HCT116 (cell line): ENCODE measurements around the gene LRRC3. TPM values are rescaled to one million over a fixed set of nuclear protein-coding genes. Genes with fewer than 3 reads are reported as not detected.

Experiments used
- ATAC-seq: fragments of 200-7000 bp; cut with Tn5 transposase; 2 replicates; pipeline ENCODE4 v1.9.1; 2020; ENCODE audit warnings: mild to moderate bottlenecking, moderate library complexity
- BruUV-seq: library from RNA; stranded (reverse); fragments of 400-500 nt; replicated peaks from 2 replicates; lab custom pipeline; 2021; lab: Mats Ljungman, UMichigan
- CTCF ChIA-PET: fragments of 300-600 bp; sonication (Branson Sonifier 250); formaldehyde crosslinking; loops from one replicate; lab custom pipeline; 2021; ENCODE audit warnings: antibody characterized with exemption; lab: Charles Lee
- POLR2A ChIA-PET: fragments of 300-600, 350-600 bp; sonication (Branson Sonifier 250); formaldehyde crosslinking; loops from one replicate; lab custom pipeline; 2021; ENCODE audit warnings: antibody characterized with exemption; lab: Charles Lee
- RAD21 ChIA-PET, 2 experiments: fragments of 300-600 bp; sonication (Branson Sonifier 250); formaldehyde crosslinking; loops; one replicate each; lab custom pipeline; 2023; ENCODE audit warnings: low total read pairs in 2 of 2; ENCODE audit not compliant: uncharacterized antibody in 2 of 2, unreplicated experiment in 2 of 2, low non-redundant PET in 1 of 2; lab: Charles Lee
- DNase-seq: peaks from one replicate; pipeline ENCODE4 v3.0.0-alpha.2; 2010; ENCODE audit warnings: low read depth, low spot score
- H2AFZ ChIP-seq: fragments of 200-600 bp; shearing (Covaris generic), sonication (generic); 2 replicates; pipeline ENCODE4 v1.6.1; 2017; ENCODE audit warnings: low read depth, mixed run types, mixed read lengths, antibody characterized with exemption, low read length; ENCODE audit not compliant: poor library complexity, severe bottlenecking
- H3K27ac ChIP-seq: 2 replicates; pipeline ENCODE4 v1.5.1; 2012; ENCODE audit warnings: low read depth, low read length
- H3K27me3 ChIP-seq: fragments of 200-600 bp; sonication (generic); 2 replicates; pipeline ENCODE4 v1.6.1; 2016; ENCODE audit warnings: mixed run types, low read length, mixed read lengths; ENCODE audit not compliant: insufficient read depth
- H3K36me3 ChIP-seq, 2 experiments: fragments of 200-500 bp in 1 of 2; fragments of 200-600 bp in 1 of 2; sonication (Bioruptor generic) in 1 of 2; sonication (generic) in 1 of 2; 2 replicates each; pipeline versions ENCODE4 v1.5.1 to v1.6.1; 2014 to 2016; ENCODE audit warnings: low read length in 2 of 2, inconsistent platforms in 1 of 2, mixed read lengths in 1 of 2, mixed run types in 1 of 2; ENCODE audit not compliant: insufficient read depth in 2 of 2, control insufficient read depth in 1 of 2
- H3K4me1 ChIP-seq, 2 experiments: fragments of 200-600 bp in 1 of 2; sonication (generic) in 1 of 2; 2 replicates each; pipeline versions ENCODE4 v1.5.1 to v1.6.1; 2012 to 2017; ENCODE audit warnings: low read length in 2 of 2, inconsistent platforms in 1 of 2, mild to moderate bottlenecking in 1 of 2, mixed read lengths in 1 of 2, mixed run types in 1 of 2, moderate library complexity in 1 of 2; ENCODE audit not compliant: insufficient read depth in 2 of 2, control insufficient read depth in 1 of 2
- H3K4me2 ChIP-seq: fragments of 200-600 bp; sonication (generic); 2 replicates; pipeline ENCODE4 v1.6.1; 2017; ENCODE audit warnings: mixed run types, low read length, mixed read lengths
- H3K4me3 ChIP-seq, 2 experiments: fragments of 200-600 bp in 1 of 2; sonication (generic) in 1 of 2; replicated peaks in 1 of 2; 2 replicates each; pipeline ENCODE4 v1.5.1; 2011 to 2016; ENCODE audit warnings: low read length in 2 of 2, control low read depth in 1 of 2, low read depth in 1 of 2, mild to moderate bottlenecking in 1 of 2, mixed read lengths in 1 of 2, mixed run types in 1 of 2
- H3K79me2 ChIP-seq: fragments of 200-600 bp; sonication (generic); 2 replicates; pipeline ENCODE4 v1.6.1; 2017; ENCODE audit warnings: mild to moderate bottlenecking, mixed run types, low read length, moderate library complexity, mixed read lengths; ENCODE audit not compliant: insufficient read depth
- H3K9ac ChIP-seq: fragments of 200-600 bp; sonication (generic); 2 replicates; pipeline ENCODE4 v1.6.1; 2016; ENCODE audit warnings: low read length, mixed read lengths
- H3K9me2 ChIP-seq: fragments of 200-600 bp; sonication (generic), shearing (Covaris generic); 2 replicates; pipeline ENCODE4 v1.6.1; 2017; ENCODE audit warnings: mixed run types, mild to moderate bottlenecking, moderate library complexity; ENCODE audit not compliant: insufficient read depth
- H3K9me3 ChIP-seq, 2 experiments: fragments of 200-500 bp in 1 of 2; fragments of 200-600 bp in 1 of 2; sonication (Bioruptor generic) in 1 of 2; sonication (generic) in 1 of 2; 2 replicates each; pipeline ENCODE4 v1.6.1; 2014 to 2017; ENCODE audit warnings: low read length in 2 of 2, mixed read lengths in 2 of 2, inconsistent platforms in 1 of 2, low read depth in 1 of 2, mild to moderate bottlenecking in 1 of 2, mixed run types in 1 of 2, moderate library complexity in 1 of 2; ENCODE audit not compliant: control insufficient read depth in 1 of 2, insufficient read depth in 1 of 2
- H4K20me1 ChIP-seq: fragments of 200-600 bp; sonication (generic), shearing (Covaris generic); 2 replicates; pipeline ENCODE4 v1.6.1; 2017; ENCODE audit warnings: mixed run types, mild to moderate bottlenecking, moderate library complexity; ENCODE audit not compliant: insufficient read depth
- CBX3 ChIP-seq: IDR thresholded peaks from 2 replicates; pipeline ENCODE4 v1.6.1; 2012; ENCODE audit warnings: low read depth
- CEBPB ChIP-seq: IDR thresholded peaks from 2 replicates; pipeline ENCODE4 v1.6.1; 2012; ENCODE audit warnings: low read depth
- EGR1 ChIP-seq: IDR thresholded peaks from 2 replicates; pipeline ENCODE4 v1.6.1; 2012; ENCODE audit warnings: low read depth
- ELF1 ChIP-seq: IDR thresholded peaks from 2 replicates; pipeline ENCODE4 v1.6.1; 2012; ENCODE audit warnings: low read depth, borderline replicate concordance
- EZH2 ChIP-seq: fragments of 200-600 bp; sonication (generic); IDR thresholded peaks from 2 replicates; pipeline ENCODE4 v1.6.1; 2017; ENCODE audit warnings: antibody characterized with exemption, mixed run types
- EZH2phosphoT487 ChIP-seq: fragments of 200-600 bp; IDR thresholded peaks from 2 replicates; pipeline ENCODE4 v1.6.1; 2018; ENCODE audit warnings: antibody characterized with exemption, borderline replicate concordance
- FOSL1 ChIP-seq: IDR thresholded peaks from 2 replicates; pipeline ENCODE4 v1.6.1; 2012; ENCODE audit warnings: low read depth
- JUND ChIP-seq: IDR thresholded peaks from 2 replicates; pipeline ENCODE4 v1.6.1; 2012
- SIN3A ChIP-seq: IDR thresholded peaks from 2 replicates; pipeline ENCODE4 v1.6.1; 2012; ENCODE audit warnings: low read depth
- SRF ChIP-seq: IDR thresholded peaks from 2 replicates; pipeline ENCODE4 v1.6.1; 2012; ENCODE audit warnings: low read depth
- TCF7L2 ChIP-seq: IDR thresholded peaks from 2 replicates; pipeline ENCODE4 v1.7.0; 2011; ENCODE audit warnings: borderline replicate concordance, inconsistent platforms; ENCODE audit not compliant: insufficient read depth, insufficient read length; ENCODE audit errors: extremely low read depth
- YY1 ChIP-seq: IDR thresholded peaks from 2 replicates; pipeline ENCODE4 v1.6.1; 2011; ENCODE audit warnings: low read length, low read depth, moderate library complexity, mild to moderate bottlenecking; ENCODE audit not compliant: insufficient replicate concordance; ENCODE audit errors: extremely low read depth
- ZFX ChIP-seq: fragments of 450-650 bp; IDR thresholded peaks from 2 replicates; pipeline ENCODE4 v1.6.1; 2017
- ZNF274 ChIP-seq: fragments of 200-500 bp; sonication (Bioruptor generic); IDR thresholded peaks from 2 replicates; pipeline ENCODE4 v1.6.1; 2014; ENCODE audit warnings: mild to moderate bottlenecking, low read depth, low read length, inconsistent platforms
- intact Hi-C: fragments of 100-400 bp; cut with micrococcal nuclease; formaldehyde crosslinking; loops from 2 replicates; pipeline ENCODE4 v1.10.0; 2022
- total RNA-seq: library from RNA; stranded (reverse); gene quantifications from one replicate; pipeline ENCODE4 v1.2.1, GENCODE V29; 2021; ENCODE audit not compliant: unreplicated experiment
- TF ChIP-seq, protein P1 (sequence below): IDR thresholded peaks from 2 replicates; pipeline ENCODE4 v1.6.1; 2011; ENCODE audit warnings: mild to moderate bottlenecking, low read length, moderate library complexity; ENCODE audit not compliant: insufficient replicate concordance; ENCODE audit errors: extremely low read depth
- TF ChIP-seq, protein P2 (sequence below): IDR thresholded peaks from 2 replicates; pipeline ENCODE4 v1.6.1; 2012
- TF ChIP-seq, protein P3 (sequence below): IDR thresholded peaks from 2 replicates; pipeline ENCODE4 v1.6.1; 2012; ENCODE audit warnings: low read depth

Gene LRRC3
- total RNA-seq, 1 experiment from 2014 or later = 7.5 TPM

DNA sequence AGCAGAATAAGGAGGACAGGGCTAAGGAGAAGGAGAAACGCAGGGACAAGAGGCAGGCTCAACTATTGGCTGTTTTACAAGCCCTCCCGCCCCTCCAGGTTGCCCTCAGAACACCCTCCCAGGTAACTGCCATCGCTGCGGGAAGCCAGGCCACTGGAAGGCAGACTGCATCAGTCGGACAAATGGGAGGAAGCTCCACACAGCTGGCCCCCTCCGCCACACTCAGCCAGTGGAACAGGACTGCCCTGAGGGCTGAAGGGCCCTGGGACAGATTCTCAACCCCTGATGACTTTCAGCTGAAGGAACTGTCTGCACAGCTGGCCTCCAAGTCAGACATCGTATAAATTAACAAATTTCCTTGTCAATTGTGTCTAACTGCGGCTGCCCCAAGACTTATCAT is 21.8 kb downstream of the LRRC3 start (continued):
- TF ChIP-seq, protein P1, sequence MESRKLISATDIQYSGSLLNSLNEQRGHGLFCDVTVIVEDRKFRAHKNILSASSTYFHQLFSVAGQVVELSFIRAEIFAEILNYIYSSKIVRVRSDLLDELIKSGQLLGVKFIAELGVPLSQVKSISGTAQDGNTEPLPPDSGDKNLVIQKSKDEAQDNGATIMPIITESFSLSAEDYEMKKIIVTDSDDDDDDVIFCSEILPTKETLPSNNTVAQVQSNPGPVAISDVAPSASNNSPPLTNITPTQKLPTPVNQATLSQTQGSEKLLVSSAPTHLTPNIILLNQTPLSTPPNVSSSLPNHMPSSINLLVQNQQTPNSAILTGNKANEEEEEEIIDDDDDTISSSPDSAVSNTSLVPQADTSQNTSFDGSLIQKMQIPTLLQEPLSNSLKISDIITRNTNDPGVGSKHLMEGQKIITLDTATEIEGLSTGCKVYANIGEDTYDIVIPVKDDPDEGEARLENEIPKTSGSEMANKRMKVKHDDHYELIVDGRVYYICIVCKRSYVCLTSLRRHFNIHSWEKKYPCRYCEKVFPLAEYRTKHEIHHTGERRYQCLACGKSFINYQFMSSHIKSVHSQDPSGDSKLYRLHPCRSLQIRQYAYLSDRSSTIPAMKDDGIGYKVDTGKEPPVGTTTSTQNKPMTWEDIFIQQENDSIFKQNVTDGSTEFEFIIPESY = no peak

DNA sequence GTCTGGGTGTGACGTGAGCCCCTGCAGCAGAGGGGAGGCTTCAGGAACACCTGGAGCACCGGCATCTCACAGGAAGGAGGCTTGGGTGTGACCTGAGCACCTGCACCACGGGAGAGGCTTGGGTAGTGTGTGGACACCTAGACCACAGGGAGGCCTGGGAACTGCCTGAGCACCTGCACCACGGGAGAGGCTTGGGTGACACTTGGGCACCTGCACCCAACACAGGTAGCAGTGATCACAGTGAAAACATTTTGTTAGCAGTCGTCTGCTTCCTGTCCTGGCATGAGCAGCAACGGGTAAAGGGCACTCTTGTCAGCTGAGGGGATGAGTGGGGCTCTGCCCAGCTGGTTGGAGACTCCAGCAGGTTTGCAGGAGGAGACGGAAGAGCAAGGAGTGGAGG is 22.4 kb downstream of the LRRC3 start:
- Histone ChIP-seq H3K4me3 (no peak overlapping the region), H3K9ac (no peak overlapping the region), H3K36me3 (no peaks in the 10 kb centered on the region), H3K4me1 (no peaks in the 10 kb centered on the region), H3K9me2 (no peaks in the 10 kb centered on the region), H3K9me3 (no peaks in the 10 kb centered on the region), H3K79me2 (no peaks in the 10 kb centered on the region), H4K20me1 (no peaks in the 10 kb centered on the region), H3K4me2 (no peak overlapping the region), H2AFZ (no peak overlapping the region), H3K27me3 (no peaks in the 10 kb centered on the region), H3K27ac (no peak overlapping the region)
- ChIA-PET CTCF (no interaction called here), RAD21 (no interaction called here), POLR2A (no interaction called here)
- TF ChIP-seq TCF7L2 (no peak), CBX3 (no peak), ELF1 (no peak), CEBPB (no peak), SIN3A (no peak), SRF (no peak), FOSL1 (no peak), EZH2 (no peak), ZFX (no peak), EGR1 (no peak), EZH2phosphoT487 (no peak), YY1 (no peak), ZNF274 (no peak), JUND (no peak)
- TF ChIP-seq, protein P2, sequence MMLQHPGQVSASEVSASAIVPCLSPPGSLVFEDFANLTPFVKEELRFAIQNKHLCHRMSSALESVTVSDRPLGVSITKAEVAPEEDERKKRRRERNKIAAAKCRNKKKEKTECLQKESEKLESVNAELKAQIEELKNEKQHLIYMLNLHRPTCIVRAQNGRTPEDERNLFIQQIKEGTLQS = no peak
- TF ChIP-seq, protein P3, sequence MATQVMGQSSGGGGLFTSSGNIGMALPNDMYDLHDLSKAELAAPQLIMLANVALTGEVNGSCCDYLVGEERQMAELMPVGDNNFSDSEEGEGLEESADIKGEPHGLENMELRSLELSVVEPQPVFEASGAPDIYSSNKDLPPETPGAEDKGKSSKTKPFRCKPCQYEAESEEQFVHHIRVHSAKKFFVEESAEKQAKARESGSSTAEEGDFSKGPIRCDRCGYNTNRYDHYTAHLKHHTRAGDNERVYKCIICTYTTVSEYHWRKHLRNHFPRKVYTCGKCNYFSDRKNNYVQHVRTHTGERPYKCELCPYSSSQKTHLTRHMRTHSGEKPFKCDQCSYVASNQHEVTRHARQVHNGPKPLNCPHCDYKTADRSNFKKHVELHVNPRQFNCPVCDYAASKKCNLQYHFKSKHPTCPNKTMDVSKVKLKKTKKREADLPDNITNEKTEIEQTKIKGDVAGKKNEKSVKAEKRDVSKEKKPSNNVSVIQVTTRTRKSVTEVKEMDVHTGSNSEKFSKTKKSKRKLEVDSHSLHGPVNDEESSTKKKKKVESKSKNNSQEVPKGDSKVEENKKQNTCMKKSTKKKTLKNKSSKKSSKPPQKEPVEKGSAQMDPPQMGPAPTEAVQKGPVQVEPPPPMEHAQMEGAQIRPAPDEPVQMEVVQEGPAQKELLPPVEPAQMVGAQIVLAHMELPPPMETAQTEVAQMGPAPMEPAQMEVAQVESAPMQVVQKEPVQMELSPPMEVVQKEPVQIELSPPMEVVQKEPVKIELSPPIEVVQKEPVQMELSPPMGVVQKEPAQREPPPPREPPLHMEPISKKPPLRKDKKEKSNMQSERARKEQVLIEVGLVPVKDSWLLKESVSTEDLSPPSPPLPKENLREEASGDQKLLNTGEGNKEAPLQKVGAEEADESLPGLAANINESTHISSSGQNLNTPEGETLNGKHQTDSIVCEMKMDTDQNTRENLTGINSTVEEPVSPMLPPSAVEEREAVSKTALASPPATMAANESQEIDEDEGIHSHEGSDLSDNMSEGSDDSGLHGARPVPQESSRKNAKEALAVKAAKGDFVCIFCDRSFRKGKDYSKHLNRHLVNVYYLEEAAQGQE = no peak
- BruUV-seq = no TSS peak
- ATAC-seq (no peak), DNase-seq (no peak)
- intact Hi-C loops = no loop called here
